IMR-90 (cell line): ENCODE measurements around the gene ZNF423. TPM values are rescaled to one million over a fixed set of nuclear protein-coding genes. Genes with fewer than 3 reads are reported as not detected.

ENCODE experiments used
- polyA plus RNA-seq, 3 experiments: library from polyadenylated mRNA; depleted of rRNA; stranded (reverse); fragments of >200 nt; gene quantifications; 2 replicates each; pipeline ENCODE4 v1.2.3, GENCODE V29; 2012; ENCODE audit warnings: low replicate concordance in 1 of 3
- total RNA-seq: library from RNA; depleted of rRNA; stranded (reverse); fragments of >200 nt; gene quantifications from 2 replicates; pipeline ENCODE4 v1.2.3, GENCODE V29; 2012
- TF ChIP-seq, protein P1 (sequence below): fragments of 150-350 bp; IDR thresholded peaks from 2 replicates; pipeline ENCODE4 v1.6.1; 2017; ENCODE audit warnings: mild to moderate bottlenecking, antibody characterized with exemption, low read length, low read depth

Gene ZNF423
- total and polyA plus RNA-seq, 2 of the 4 experiments (the other 2 are of a cell fraction): under 0.01 to 0.10 TPM

- TF ChIP-seq, protein P1, sequence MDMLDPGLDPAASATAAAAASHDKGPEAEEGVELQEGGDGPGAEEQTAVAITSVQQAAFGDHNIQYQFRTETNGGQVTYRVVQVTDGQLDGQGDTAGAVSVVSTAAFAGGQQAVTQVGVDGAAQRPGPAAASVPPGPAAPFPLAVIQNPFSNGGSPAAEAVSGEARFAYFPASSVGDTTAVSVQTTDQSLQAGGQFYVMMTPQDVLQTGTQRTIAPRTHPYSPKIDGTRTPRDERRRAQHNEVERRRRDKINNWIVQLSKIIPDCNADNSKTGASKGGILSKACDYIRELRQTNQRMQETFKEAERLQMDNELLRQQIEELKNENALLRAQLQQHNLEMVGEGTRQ: no peak
These were observed 216.0 kb downstream of the ZNF423 start (continued) for GRCh38 chr16:49639739-49640431.
